COLO668 (cell line): ENCODE results near the gene GJA5.
"Not testable (repeated sequence)": the region's sequence is repeated elsewhere in the genome, so short reads cannot be mapped to it uniquely, and the experiment has no call there.

Source experiments
- DNase-seq: peaks from one replicate; lab custom pipeline; 2025; ENCODE audit not compliant: unreplicated experiment; lab: John Stamatoyannopoulos, UW

The GJA5 gene

DNA sequence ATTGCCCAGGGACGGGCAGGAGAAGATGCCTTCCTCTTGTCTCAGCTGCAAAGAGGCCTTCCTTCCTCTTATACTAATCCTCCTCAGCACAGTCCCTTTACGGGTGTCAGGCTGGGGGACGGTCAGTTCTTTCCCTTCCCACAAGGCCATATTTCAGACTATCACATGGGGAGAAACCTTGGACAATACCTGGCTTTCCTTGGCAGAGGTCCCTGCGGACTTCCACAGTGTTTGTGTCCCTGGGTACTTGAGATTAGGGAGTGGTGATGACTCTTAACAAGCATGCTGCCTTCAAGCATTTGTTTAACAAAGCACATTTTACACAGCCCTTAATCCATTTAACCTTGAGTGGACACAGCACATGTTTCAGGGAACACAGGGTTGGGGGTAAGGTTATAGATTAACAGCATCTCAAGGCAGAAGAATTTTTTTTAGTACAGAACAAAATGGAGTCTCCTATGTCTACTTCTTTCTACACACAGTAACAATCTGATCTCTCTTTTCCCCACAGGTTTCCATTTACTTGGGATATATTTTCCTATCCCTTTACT lies 26.0 kb downstream of the GJA5 start:
- DNase-seq: not testable (repeated sequence)

DNA sequence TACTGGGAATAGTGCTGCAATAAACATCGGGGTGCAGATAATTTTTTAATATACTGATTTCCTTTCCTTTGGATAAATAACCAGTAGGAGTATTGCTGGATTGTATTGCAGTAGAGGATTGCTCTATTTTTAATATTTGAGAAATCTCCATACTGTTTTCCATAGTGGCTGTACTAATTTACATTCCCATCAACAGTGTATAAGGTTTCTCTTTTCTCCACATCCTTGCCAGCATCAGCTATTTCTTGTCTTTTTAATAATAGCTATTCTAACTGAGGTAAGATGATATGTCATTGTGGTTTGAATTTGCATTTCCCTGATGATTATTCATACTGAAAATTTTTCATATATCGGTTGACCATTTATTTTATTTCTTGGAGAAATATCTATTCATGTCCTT lies 31.1 kb downstream of the GJA5 start:
- no peak for DNase-seq

GRCh38 chr1:147726168-147726567 lies 34.2 kb downstream of the GJA5 start:
- DNase-seq: no peak

DNA sequence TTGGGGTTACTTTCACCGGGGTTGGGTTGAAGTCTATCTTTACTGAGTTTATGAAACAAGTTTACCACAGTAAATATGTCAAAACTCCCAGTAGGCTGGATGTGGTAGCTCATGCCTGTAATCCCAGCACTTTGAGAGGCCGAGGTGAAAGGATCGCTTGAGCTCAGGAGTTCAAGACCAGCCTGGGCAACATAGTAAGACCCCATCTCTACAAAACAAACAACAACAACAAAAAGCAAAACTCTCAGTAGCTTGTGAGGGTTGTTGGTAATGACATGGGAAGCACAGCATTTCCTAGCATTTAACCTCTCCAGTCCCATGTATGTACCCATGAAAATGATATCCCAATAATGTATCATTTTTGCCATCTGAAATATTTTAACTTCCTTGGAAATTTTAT lies 34.7 kb downstream of the GJA5 start:
- DNase-seq: no peak

DNA sequence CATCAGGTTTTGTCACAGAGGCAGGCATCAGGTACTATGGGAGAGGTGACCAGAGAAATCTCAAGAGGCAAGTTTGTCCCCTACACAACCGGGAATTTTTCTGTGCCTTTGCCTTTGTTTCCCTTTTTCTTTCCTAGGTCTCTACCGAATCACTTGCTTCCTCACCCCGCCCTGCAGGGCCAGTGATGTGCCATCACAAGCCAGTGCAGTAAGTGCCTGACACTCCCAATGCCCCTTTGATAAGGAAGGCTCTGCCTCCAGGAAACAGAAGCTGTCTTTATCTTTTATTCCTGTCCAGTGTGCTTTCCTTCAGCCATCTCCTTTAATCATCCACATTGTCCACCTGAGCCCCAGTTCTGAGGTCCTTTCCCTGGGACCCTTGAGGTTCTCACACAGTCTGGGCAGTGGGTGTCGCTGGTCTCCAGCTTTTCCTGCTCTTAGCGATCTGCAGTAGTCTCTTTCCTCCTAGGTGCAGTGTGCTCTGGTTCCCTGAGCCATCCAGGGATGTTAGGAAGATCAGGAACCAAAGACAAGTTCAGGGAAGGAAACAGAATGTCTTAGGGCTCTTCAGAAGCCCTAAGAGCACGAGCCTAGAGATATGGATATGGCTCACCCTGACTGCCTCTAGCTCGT lies 36.6 kb downstream of the GJA5 start:
- no peak for DNase-seq

DNA sequence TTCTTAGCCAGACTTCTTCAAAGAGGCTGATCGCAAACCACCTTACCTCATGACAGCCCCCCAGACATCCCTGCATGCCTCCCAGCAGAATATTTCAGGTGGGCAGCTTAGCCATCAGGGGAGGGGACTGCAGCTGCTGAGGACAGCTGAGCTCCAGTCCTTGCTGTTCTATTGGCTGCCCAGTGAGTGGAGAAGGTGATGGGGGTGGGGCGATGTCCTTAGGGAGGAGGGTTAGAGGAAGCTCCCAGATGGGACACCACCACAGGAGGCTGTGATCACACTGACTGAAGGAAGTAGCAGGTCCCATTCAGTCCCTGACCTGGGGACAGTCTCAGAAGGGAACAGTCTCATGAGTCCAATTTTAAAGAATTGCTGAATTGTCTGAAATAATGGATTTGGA lies 38.3 kb downstream of the GJA5 start:
- DNase-seq: no peak

- DNase-seq: no peak
Measured at GRCh38 chr1:147721716-147722115, 38.7 kb downstream of the GJA5 start.

DNA sequence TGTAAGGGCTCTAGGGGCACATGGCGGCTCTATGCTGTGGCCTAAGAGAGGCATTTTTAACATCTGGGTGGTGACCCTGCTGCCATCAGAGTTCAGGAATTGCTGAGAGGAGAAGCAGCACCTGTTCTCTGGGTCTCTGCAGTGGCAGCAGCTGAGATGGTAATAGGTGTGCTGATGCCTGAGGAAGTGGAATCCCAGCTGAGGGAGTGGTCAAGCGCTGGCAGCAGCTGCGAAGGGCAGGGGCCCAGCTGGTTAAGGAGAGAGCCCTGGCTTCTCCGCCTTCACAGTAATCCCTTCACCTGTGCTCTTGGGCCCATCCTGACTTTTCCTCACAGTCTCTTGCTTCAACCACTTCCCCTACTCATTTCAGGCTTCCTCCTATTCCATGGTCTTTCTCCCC lies 39.8 kb downstream of the GJA5 start:
- peak; percentile 57 for DNase-seq

GRCh38 chr1:147719711-147720225 lies 40.6 kb downstream of the GJA5 start:
- no peak for DNase-seq

DNA sequence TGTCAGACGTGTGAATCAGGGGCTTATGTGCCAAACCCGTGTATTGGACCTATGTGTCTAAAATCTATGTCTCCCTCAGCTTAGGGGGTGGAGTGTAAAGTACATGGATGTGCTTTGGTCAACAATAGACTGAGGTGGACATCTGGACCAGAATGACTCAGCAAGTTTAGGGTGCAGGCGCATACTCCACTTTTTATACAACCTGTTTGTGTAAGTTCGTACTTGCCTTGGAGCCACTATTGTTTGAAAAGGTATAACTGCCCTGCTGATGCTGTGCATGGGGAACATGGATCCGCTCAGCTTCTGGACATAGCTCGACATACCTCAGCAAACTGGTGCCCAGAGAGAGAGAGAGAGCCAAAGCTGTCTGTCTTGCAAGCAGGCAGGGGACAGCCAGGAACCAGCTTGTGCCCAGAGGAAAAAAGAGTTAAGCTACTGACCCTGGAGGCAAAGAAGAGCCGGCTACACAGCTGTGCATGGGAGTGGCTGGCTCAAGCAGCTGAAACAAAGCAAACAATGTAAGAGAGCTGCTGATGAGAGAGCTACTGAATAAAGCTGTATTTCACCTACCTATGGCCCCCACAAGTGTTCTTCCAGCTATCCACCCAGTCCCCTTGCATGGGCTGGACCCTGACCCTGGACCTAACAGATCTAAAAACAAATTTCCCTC lies 41.2 kb downstream of the GJA5 start:
- peak; percentile 48 for DNase-seq

GRCh38 chr1:147717706-147718097 lies 42.7 kb downstream of the GJA5 start:
- DNase-seq: no peak

DNA sequence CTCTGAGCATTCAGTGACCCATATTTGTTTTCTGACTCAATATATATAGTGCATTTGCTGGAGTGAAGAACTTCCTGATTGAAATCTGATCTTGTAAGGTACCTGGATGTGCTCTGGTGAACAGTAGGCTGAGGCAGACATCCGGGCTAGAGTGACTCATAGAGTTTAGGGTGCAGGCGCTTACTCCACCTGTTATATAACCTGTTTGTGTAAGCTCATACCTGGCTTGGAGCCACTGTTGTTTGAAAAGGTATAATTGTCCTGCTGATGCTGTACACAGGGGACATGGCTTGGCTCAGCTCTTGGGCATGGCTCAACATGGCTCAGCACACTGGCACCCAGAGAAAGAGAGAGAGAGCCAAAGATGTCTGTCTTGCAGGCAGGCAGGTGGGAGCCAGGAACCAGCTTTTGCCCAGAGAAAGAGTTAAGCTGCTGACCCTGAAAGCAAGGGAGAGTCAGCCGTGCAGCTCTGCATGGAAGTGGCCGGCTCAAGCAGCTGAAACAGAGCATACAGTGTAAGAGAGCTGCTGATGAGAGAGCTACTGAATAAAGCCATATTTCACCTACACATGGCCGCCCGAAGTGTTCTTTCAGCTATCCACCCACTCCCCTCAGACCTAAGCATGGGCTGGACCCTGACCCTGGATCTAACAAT lies 43.2 kb downstream of the GJA5 start:
- peak; percentile 81 for DNase-seq

DNA sequence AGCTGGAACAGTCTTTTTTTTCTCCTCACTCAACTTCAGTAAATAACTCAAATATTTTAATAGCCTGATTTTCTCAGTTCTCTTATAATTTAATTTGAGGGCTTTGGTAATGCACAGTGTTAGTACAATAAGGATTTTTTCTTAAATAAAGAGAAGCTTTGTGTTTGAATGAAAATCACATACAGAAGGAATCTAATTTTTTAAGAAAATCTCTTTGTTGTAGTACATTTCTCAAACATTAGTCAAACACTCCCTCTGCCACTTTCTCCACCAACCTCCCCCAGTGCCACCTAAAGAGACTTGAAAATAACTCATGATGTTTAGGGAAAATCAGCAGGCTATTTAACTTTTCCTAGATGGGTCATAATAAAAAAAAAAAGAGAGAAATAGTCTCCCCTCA lies 47.8 kb downstream of the GJA5 start:
- no peak for DNase-seq
